Measurements from ENCODE around the gene BST1.

DNA sequence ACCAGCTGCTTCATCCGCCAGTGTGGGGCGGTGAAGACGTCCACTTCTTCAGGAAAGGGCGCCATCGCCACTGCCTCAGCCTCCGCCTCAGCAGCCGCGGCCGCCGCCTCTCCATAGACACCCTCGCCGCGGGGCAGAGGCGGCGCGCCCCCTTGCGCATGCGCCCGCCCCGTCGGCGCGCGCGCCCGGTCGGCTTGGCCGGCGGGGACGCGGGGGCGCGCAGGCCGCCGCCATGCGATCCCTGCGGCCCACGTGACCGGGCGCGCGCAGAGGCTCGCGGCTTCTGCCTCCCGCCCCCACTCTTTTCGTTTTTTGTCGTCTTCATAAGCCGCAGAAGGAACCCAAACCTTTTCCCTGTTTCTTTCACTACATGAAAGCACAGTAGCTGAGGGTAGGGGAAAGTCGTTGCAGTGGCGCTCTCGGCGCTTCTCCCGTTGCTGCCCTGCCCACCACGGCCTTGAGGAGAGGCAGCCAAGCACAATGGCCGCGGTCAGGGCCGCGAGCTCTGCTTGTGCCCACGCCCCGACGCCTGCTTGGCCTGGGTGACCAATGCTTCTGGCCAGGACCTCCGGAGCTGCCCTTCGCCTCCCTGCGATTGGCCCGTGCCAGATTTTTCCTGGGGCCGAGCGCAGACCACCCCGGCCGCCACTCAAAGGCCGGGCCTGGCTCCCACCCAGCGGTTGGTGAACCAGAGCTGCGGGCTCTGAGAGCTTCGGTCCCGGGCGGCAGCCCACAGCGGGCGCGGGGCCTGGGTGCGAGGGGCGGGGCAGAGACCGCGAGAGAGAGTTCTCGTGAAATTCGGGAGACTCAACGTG is 47.4 kb upstream of the BST1 start, which contains the start of gene FBXL5:
- no peak; the same call in 1 of the 2 replicates for TF ChIP-seq EP300 (IDR thresholded peaks at IDR 0.05; ENCODE audit: borderline replicate concordance)
- TF ChIP-seq REST (IDR thresholded peaks at IDR 0.05; ENCODE audit: low read depth): no peak
- TF ChIP-seq FOXM1 (IDR thresholded peaks at IDR 0.05; ENCODE audit: borderline replicate concordance, low read depth): no peak
- TF ChIP-seq, protein P1, sequence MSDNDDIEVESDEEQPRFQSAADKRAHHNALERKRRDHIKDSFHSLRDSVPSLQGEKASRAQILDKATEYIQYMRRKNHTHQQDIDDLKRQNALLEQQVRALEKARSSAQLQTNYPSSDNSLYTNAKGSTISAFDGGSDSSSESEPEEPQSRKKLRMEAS (IDR thresholded peaks at IDR 0.05): peak; percentile 78
